Stimulated activated CD8-positive, alpha-beta memory T cell treated with anti-CD3 and anti-CD28 coated beads, Interleukin-12 subunit alpha, Interleukin-12 subunit beta, amount 100 ng/mL, for 24 hours (primary cell): Measurements from ENCODE around the gene TSPAN32.
"Not testable (repeated sequence)": the region's sequence is repeated elsewhere in the genome, so short reads cannot be mapped to it uniquely, and the experiment has no call there.

Experiments used
- DNase-seq: peaks from one replicate; pipeline ENCODE4 v3.0.0-alpha.2; 2020; ENCODE audit errors: extremely low read depth

Gene TSPAN32

DNA sequence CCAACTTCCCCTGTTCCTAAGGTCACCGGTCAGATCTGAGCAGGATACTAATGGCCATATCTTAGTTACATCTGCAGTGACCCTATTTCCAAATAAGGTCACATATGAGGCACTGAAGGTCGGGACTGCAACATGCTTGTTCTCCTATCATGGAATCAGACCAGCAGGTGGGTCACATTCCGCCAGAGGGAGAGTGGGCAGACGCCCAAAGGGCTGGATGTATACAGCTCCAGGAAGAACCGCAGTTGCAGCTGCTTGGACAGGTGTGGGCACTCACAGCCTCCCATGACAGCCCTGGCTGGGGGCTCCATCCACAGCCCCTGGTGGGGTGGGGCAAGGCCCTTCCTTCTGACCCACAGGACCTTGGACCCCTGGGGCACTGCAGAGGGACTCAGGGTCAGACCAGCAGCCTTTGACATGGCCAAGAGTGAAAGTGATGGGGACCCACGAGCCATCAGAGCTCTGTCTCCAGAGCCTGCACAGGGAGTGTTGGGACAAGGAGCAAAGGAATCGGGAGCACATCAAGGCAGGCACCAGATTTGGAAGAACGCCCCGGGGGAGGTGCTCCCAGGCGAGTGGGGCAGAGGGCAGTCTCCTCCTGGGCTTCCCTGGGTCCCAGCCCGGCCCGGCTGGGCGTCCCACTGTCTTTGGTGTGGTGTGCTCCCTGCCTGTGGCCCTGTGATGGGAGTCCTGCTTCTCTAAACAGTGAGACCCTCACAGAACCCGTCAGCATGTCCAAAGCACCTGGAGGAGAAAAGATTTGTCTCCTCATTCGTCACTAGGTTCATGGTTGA is 62.0 kb downstream of the TSPAN32 start:
- no peak for DNase-seq

DNA sequence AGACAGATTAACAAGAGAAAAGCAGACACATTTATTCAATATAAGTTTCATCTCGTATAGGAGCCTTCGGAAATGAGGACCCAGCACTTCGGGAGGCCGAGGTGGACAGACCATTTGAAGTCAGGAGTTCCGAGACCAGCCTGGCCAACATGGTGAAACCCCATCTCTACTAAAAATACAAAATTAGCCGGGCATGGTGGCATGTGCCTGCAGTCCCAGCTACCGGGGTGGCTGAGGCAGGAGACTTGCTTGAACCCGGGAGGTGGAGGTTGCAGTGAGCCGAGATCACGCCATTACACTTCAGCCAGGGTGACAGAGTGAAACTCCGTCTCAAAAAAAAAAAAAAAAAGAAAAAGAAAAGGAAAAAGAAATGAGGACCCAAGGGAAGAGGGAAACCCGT is 62.6 kb downstream of the TSPAN32 start:
- not testable (repeated sequence) for DNase-seq

DNA sequence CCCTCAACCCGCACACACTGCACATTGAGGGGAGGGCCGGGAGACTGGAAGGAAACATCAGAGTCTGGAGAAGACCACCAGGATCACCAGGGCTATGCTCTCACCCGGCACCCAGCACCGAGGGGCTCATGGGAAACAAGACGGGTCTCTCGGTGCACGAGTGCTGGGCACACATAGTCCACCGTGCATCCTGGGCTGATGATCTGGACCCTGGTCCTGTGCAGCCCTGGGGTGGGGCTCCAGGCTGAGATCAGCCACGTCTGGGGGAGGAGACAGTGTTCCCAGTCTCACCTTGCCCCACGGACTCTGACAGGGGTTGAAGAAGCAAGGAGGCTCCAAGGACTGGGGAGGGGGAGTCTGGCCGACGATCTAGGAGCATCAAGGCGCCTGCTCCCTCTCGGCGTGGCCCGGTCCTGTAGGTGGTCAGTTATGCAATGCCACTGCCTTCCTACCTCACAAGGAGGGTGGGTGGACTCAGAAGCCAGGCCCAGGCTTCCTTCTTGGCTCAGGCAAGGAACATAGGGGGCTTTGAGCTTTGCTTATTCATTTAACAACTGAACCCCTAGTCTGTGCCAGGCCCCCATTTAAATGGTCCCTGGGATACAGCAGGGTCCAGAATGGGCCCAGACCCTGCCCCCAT is 63.9 kb downstream of the TSPAN32 start:
- no peak for DNase-seq

DNA sequence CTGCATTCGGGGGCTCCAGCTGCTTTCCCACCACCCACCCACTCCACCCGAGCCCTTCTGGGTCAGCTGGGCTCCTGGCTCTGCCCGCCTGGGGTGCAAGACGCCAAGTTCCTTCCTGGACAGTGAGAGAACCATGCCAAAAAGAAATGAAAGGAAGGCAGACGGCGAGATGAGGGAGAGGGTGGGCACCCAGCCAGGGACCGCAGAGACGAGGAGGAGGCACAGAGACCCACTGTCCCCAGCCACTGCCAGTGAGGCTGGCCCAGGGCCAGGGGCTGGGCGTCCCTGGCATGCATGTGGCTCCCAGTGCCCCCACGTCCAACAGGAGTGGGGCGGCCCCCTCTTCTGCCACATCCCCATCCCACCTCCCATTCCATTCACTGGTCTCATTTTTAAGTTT is 64.5 kb downstream of the TSPAN32 start:
- no peak for DNase-seq

DNA sequence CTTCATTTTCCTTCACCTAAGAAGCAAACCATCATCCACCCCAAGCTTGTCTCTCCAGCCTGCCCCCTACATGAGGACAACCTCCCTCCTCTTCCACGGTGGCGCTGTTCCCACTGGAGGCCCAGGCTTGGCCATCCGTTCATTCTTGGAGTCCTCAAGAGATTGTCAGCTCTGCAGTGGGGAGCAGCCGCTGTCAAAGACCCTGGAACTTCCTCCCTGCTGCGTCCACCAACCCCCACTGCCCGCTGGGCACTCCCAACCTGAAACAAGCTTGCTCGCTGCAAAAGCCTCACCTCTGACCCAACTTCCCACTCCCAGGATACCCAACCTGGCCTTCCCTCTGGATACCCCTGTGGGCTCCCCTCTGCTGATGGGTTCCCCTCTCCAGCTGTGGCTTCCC is 64.9 kb downstream of the TSPAN32 start:
- DNase-seq = no peak

DNA sequence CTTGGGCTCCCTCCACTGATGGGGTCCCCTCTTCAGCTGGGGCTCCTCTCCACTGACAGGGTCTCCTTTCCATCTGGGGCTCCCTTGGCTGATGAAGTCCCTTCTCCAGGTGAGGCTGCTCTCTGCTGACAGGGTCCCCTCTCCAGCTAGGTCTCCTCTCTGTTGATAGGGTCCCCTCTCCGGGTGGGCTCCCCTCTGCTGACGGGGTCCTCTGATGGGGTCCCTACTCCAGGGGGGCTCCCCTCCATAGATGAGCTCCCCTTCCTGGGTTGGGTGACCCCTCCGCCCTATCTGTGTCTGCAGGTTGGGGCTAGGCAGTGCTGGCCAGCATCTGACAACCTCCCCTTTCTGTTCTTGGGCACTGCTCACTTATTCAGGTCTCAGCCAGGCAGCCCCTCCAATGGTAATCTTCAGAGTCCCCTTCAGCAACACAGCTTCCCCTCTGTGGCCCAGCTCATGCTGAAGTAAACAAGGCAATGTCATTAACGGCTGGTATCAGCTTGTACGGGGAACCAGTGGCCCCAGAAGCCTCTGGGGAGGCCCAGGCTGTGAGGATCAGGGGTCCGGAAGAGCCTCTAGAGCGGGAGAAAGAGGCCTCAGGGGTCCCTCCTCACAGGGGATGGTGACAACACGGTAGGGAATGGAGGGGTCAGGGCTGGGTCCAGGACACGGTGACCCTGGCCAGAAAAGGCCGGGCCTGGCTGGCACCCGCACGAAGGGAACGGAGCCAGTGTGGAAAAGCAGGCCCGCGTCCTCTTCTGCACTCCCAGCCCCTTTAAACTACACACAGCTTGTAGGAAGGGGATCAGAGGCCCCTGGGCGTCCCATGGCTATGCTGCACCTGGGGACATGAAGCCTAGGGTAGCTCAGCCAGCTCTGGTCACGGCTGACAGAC is 65.7 kb downstream of the TSPAN32 start:
- no peak for DNase-seq
